SK-N-SH (cell line): ENCODE results near the gene ANK3. TPM values are rescaled to one million over a fixed set of nuclear protein-coding genes. Genes with fewer than 3 reads are reported as not detected.

Experiments used
- CTCF ChIA-PET: fragments of 300-600, 350-600 bp; formaldehyde crosslinking; extraction: SDS; loops from one replicate; lab custom pipeline; 2021; lab: Yijun Ruan, JAX
- POLR2A ChIA-PET: fragments of 350-600 bp; sonication (Branson Sonifier 250); formaldehyde crosslinking; extraction: SDS; loops from one replicate; lab custom pipeline; 2020; ENCODE audit warnings: antibody characterized with exemption, inconsistent platforms; lab: Yijun Ruan, JAX
- DNase-seq: peaks from one replicate; pipeline ENCODE4 v3.0.0; 2012
- H2AFZ ChIP-seq: fragments of 200-600 bp; sonication (generic); 2 replicates; pipeline ENCODE4 v1.8.1; 2016; ENCODE audit warnings: antibody characterized with exemption, mild to moderate bottlenecking, low read depth
- H3F3A ChIP-seq: fragments of 200-600 bp; sonication (generic); replicated peaks from 2 replicates; pipeline ENCODE3; 2016; ENCODE audit warnings: antibody characterized with exemption, mild to moderate bottlenecking; ENCODE audit not compliant: insufficient read depth
- H3K27ac ChIP-seq, 2 experiments: fragments of 200-500 bp in 1 of 2; fragments of 200-600 bp in 1 of 2; sonication (Bioruptor generic) in 1 of 2; sonication (generic), shearing (Covaris generic) in 1 of 2; 2 replicates each; pipeline versions ENCODE4 v1.5.1 to v1.6.1; 2014 to 2016; ENCODE audit warnings: low read depth in 2 of 2, inconsistent platforms in 1 of 2, low read length in 1 of 2, mild to moderate bottlenecking in 1 of 2, mixed read lengths in 1 of 2
- H3K27me3 ChIP-seq: fragments of 200-600 bp; sonication (generic), shearing (Covaris generic); 2 replicates; pipeline ENCODE4 v1.6.1; 2016; ENCODE audit warnings: mixed run types; ENCODE audit not compliant: insufficient read depth
- H3K36me3 ChIP-seq, 2 experiments: fragments of 200-500 bp in 1 of 2; fragments of 200-600 bp in 1 of 2; sonication (Bioruptor generic) in 1 of 2; sonication (generic) in 1 of 2; replicated peaks in 1 of 2; 2 replicates each; pipeline versions ENCODE3 to v1.5.1; 2014 to 2016; ENCODE audit warnings: low read length in 1 of 2, mild to moderate bottlenecking in 1 of 2; ENCODE audit not compliant: insufficient read depth in 2 of 2, control insufficient read depth in 1 of 2
- H3K4me1 ChIP-seq, 2 experiments: fragments of 200-500 bp in 1 of 2; fragments of 200-600 bp in 1 of 2; sonication (Bioruptor generic) in 1 of 2; sonication (generic), shearing (Covaris generic) in 1 of 2; 2 replicates each; pipeline versions ENCODE4 v1.5.1 to v1.6.1; 2014 to 2016; ENCODE audit warnings: low read depth in 1 of 2, low read length in 1 of 2, mixed run types in 1 of 2; ENCODE audit not compliant: insufficient read depth in 2 of 2, control insufficient read depth in 1 of 2
- H3K4me2 ChIP-seq: fragments of 200-600 bp; sonication (generic), shearing (Covaris generic); 2 replicates; pipeline ENCODE4 v1.6.1; 2017; ENCODE audit warnings: mixed run types
- H3K4me3 ChIP-seq, 2 experiments: fragments of 200-500 bp in 1 of 2; fragments of 200-600 bp in 1 of 2; sonication (Bioruptor generic) in 1 of 2; sonication (generic), shearing (Covaris generic) in 1 of 2; 2 replicates each; pipeline versions ENCODE4 v1.5.1 to v1.8.1; 2014 to 2016; ENCODE audit warnings: low read depth in 2 of 2, inconsistent platforms in 1 of 2, low read length in 1 of 2, mild to moderate bottlenecking in 1 of 2, mixed read lengths in 1 of 2, moderate library complexity in 1 of 2
- H3K79me2 ChIP-seq: fragments of 200-600 bp; sonication (generic); 2 replicates; pipeline ENCODE4 v1.8.1; 2017; ENCODE audit warnings: mild to moderate bottlenecking; ENCODE audit not compliant: insufficient read depth
- H3K9ac ChIP-seq: fragments of 200-600 bp; sonication (generic); 2 replicates; pipeline ENCODE4 v1.6.1; 2017; ENCODE audit warnings: mixed run types
- H3K9me2 ChIP-seq: fragments of 200-600 bp; sonication (generic); 2 replicates; pipeline ENCODE4 v1.6.1; 2017; ENCODE audit warnings: mixed run types
- H3K9me3 ChIP-seq: fragments of 200-600 bp; sonication (generic); 2 replicates; pipeline ENCODE4 v1.6.1; 2017; ENCODE audit warnings: mixed run types, mild to moderate bottlenecking, moderate library complexity
- H4K20me1 ChIP-seq: fragments of 200-600 bp; sonication (generic); 2 replicates; pipeline ENCODE4 v1.6.1; 2017; ENCODE audit warnings: mild to moderate bottlenecking, mixed run types; ENCODE audit not compliant: insufficient read depth
- EP300 ChIP-seq, 2 experiments: IDR thresholded peaks; 2 replicates each; pipeline versions ENCODE4 v1.4.0 to v1.6.1; 2012; ENCODE audit warnings: borderline replicate concordance in 1 of 2, low read depth in 1 of 2, low read length in 1 of 2
- IRF3 ChIP-seq: fragments of 150-350 bp; IDR thresholded peaks from 2 replicates; pipeline ENCODE4 v1.6.1; 2016; ENCODE audit warnings: mild to moderate bottlenecking, low read depth, low read length
- MEF2A ChIP-seq: IDR thresholded peaks from 2 replicates; pipeline ENCODE4 v1.4.0; 2012; ENCODE audit warnings: low read depth, borderline replicate concordance
- NRF1 ChIP-seq: IDR thresholded peaks from 2 replicates; pipeline ENCODE4 v1.6.1; 2012; ENCODE audit warnings: low read depth, mild to moderate bottlenecking, low read length
- RAD21 ChIP-seq: IDR thresholded peaks from 2 replicates; pipeline ENCODE4 v1.6.1; 2012; ENCODE audit warnings: mild to moderate bottlenecking, low read length
- RFX5 ChIP-seq: IDR thresholded peaks from 2 replicates; pipeline ENCODE4 v1.6.1; 2012; ENCODE audit warnings: mild to moderate bottlenecking, improper control_type of control experiment, low read length
- TAF1 ChIP-seq: IDR thresholded peaks from 2 replicates; pipeline ENCODE4 v1.6.1; 2012; ENCODE audit warnings: low read depth, mild to moderate bottlenecking, low read length, moderate library complexity, borderline replicate concordance
- TCF12 ChIP-seq: IDR thresholded peaks from 2 replicates; pipeline ENCODE4 v1.4.0; 2012
- YY1 ChIP-seq: IDR thresholded peaks from 2 replicates; pipeline ENCODE4 v1.4.0; 2012; ENCODE audit warnings: low read depth, mild to moderate bottlenecking
- WGBS: methylation state at CpG from one replicate; pipeline ENCODE4 v1.1.6; 2017; ENCODE audit warnings: low lambda C conversion rate; 5-methylcytosine and 5-hydroxymethylcytosine counted together
- polyA plus RNA-seq, 3 experiments: library from polyadenylated mRNA; depleted of rRNA; stranded (reverse); fragments of >200 nt; gene quantifications; 2 replicates each; pipeline ENCODE4 v1.2.3, GENCODE V29; 2012
- TF ChIP-seq, protein P1 (sequence below): fragments of 150-350 bp; IDR thresholded peaks from 2 replicates; pipeline ENCODE4 v1.6.1; 2017; ENCODE audit warnings: antibody characterized with exemption, low read length, low read depth, borderline replicate concordance

Gene ANK3
- polyA plus RNA-seq, 1 of the 3 experiments (the other 2 are of a cell fraction) = 10.0 TPM

- peaks cover 0 to 4% of the 10 kb centered on the region in 2 experiments; a peak in 2 of 4 replicates for H3K4me1 ChIP-seq
- no peak overlapping the region for H2AFZ ChIP-seq
- H3K36me3 ChIP-seq = no peaks in the 10 kb centered on the region
- CTCF ChIA-PET = interaction anchor here (0.7 to 1.1 kb wide), 2 partner anchors 8 to 67 kb away, joined by 3 read pairs; no protein-coding TSS in a partner anchor
- no peaks in the 10 kb centered on the region for H3K9me2 ChIP-seq
- H3K27me3 ChIP-seq = no peaks in the 10 kb centered on the region
- no peak overlapping the region for H3K4me2 ChIP-seq
- POLR2A ChIA-PET = no interaction called here
- 92% methylated on average over 12 of the region's 12 CpGs for WGBS
- no peak overlapping the region for H3K4me3 ChIP-seq
- H3F3A ChIP-seq = no peaks in the 10 kb centered on the region
- no peak overlapping the region for H3K9ac ChIP-seq
- DNase-seq = no peak
- H3K9me3 ChIP-seq = no peaks in the 10 kb centered on the region
- no peak overlapping the region for H3K27ac ChIP-seq
- no peaks in the 10 kb centered on the region for H4K20me1 ChIP-seq
- TF ChIP-seq YY1 (no peak), RFX5 (no peak), RAD21 (no peak), MEF2A (no peak), NRF1 (no peak)
- TF ChIP-seq, protein P1, sequence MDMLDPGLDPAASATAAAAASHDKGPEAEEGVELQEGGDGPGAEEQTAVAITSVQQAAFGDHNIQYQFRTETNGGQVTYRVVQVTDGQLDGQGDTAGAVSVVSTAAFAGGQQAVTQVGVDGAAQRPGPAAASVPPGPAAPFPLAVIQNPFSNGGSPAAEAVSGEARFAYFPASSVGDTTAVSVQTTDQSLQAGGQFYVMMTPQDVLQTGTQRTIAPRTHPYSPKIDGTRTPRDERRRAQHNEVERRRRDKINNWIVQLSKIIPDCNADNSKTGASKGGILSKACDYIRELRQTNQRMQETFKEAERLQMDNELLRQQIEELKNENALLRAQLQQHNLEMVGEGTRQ = no peak
- TF ChIP-seq, all 33 proteins: peak for 0
- no peaks in the 10 kb centered on the region for H3K79me2 ChIP-seq
Measured at GRCh38 chr10:60140651-60141632, 248.7 kb downstream of the ANK3 start.

DNA sequence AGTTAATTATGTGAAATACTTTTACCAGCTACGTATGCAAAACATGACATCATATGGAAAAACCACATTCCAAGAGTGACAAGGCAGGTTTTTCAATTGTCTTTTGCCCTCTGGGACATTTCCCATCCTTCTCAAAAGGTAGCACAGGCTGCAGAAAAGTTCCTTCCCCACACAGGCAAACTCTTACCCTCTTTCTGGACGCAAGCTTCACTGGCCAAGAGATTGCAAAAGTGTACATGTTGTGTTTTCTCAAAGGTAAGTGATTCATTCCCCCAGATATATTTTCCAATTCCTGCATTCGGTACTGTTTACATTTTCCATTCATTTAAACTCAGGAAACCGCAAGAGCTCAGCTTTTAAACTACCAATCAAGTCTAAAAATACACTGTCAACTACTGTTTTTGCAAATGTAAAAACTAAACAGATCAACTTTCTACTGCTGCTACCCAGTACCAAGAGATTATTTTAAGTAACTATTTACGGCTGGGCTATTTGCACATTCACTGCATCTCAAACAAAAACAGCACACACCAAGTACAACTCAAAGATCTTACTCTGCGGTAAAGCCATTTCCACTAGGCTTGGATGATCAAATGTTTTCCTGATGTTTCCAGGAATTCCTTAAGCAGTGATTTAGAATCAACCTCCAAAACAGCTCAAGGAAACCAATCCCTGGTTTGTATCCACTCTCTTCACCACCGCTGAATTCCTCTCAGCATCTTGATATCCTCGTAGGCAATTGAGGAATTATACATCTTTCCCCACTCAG is 249.7 kb downstream of the ANK3 start:
- TF ChIP-seq TCF12 = peak; percentile 21; the same call in 1 of the 2 replicates
- no peak for TF ChIP-seq TAF1
- no peak for TF ChIP-seq EP300 (IDR thresholded peaks at IDR 0.05; ENCODE audit: borderline replicate concordance in 1 of 2, low read depth in 1 of 2, low read length in 1 of 2)
- TF ChIP-seq IRF3 = no peak
- peak; percentile 15; the same call in 1 of the 2 replicates for TF ChIP-seq MEF2A
- Histone ChIP-seq H3K4me3 (no peak overlapping the region), H3K4me1 (peaks cover 0 to 4% of the 10 kb centered on the region in 2 experiments; a peak in 2 of 4 replicates), H3K9me2 (no peaks in the 10 kb centered on the region), H3K27ac (peak overlapping the region in 1 of 2 experiments; percentile 7; a peak in 2 of 4 replicates), H3K9ac (no peak overlapping the region), H4K20me1 (no peaks in the 10 kb centered on the region), H3K79me2 (no peaks in the 10 kb centered on the region), H3K4me2 (no peak overlapping the region), H3K9me3 (no peaks in the 10 kb centered on the region), H2AFZ (no peak overlapping the region), H3K27me3 (no peaks in the 10 kb centered on the region), H3F3A (no peaks in the 10 kb centered on the region), H3K36me3 (no peaks in the 10 kb centered on the region)
- DNase-seq = no peak
- CTCF ChIA-PET = interaction anchor here (0.7 to 1.1 kb wide), 2 partner anchors 9 to 68 kb away, joined by 3 read pairs; no protein-coding TSS in a partner anchor
- POLR2A ChIA-PET = no interaction called here
- WGBS = 64% methylated on average over 8 of the region's 8 CpGs
